ENCODE measurements around the gene ZCCHC14. TPM values are rescaled to one million over a fixed set of nuclear protein-coding genes. Genes with fewer than 3 reads are reported as not detected.
A peak's percentile ranks its signal among the peaks of the same experiment; 100 is the strongest.
"Not testable (repeated sequence)": the region's sequence is repeated elsewhere in the genome, so short reads cannot be mapped to it uniquely, and the experiment has no call there.

Gene ZCCHC14
- total RNA-seq, 2 donors from 2014 or later: 18.9 to 54.4 TPM

- H3K9me3 ChIP-seq: no peaks in the 10 kb centered on the region
- TF ChIP-seq POLR2A (IDR thresholded peaks at IDR 0.05): no peak
- TF ChIP-seq, protein P1, sequence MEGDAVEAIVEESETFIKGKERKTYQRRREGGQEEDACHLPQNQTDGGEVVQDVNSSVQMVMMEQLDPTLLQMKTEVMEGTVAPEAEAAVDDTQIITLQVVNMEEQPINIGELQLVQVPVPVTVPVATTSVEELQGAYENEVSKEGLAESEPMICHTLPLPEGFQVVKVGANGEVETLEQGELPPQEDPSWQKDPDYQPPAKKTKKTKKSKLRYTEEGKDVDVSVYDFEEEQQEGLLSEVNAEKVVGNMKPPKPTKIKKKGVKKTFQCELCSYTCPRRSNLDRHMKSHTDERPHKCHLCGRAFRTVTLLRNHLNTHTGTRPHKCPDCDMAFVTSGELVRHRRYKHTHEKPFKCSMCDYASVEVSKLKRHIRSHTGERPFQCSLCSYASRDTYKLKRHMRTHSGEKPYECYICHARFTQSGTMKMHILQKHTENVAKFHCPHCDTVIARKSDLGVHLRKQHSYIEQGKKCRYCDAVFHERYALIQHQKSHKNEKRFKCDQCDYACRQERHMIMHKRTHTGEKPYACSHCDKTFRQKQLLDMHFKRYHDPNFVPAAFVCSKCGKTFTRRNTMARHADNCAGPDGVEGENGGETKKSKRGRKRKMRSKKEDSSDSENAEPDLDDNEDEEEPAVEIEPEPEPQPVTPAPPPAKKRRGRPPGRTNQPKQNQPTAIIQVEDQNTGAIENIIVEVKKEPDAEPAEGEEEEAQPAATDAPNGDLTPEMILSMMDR (IDR thresholded peaks at IDR 0.05): no peak
- peak; percentile 59 to 68 (median 61) for DNase-seq
- WGBS, 2 donors: 6 to 90% methylated on average over 2 to 43 of the region's 44 CpGs
- intact Hi-C loops (cut with DNase I): no loop called here
- peak overlapping the region in 1 of 2 donors; percentile 41 for H3K4me3 ChIP-seq
- peaks cover 68% of the 10 kb centered on the region for H3K4me1 ChIP-seq
- H3K27ac ChIP-seq: peak overlapping the region; percentile 95 to 99 (median 97)
- peak; percentile 1 for ATAC-seq
- no peaks in the 10 kb centered on the region for H3K27me3 ChIP-seq
- no peaks in the 10 kb centered on the region for H3K36me3 ChIP-seq (replicated peaks in 1 of 2; ENCODE audit: insufficient read depth in 1 of 2, low read depth in 2 of 2)
Measured at GRCh38 chr16:87391324-87391949, 101.4 kb downstream of the ZCCHC14 start.

- no peak for DNase-seq
- H3K4me1 ChIP-seq: peaks cover 68% of the 10 kb centered on the region
Measured at GRCh38 chr16:87390641-87391323, 102.0 kb downstream of the ZCCHC14 start.

GRCh38 chr16:87389914-87390313, 102.9 kb downstream of the ZCCHC14 start:
- DNase-seq; H3K36me3 ChIP-seq (replicated peaks in 1 of 2; ENCODE audit: insufficient read depth in 1 of 2, low read depth in 2 of 2); H3K4me3 ChIP-seq; ATAC-seq; H3K9me3 ChIP-seq; H3K27me3 ChIP-seq; intact Hi-C loops (cut with DNase I): not testable (repeated sequence)
- H3K4me1 ChIP-seq: peaks cover 63% of the 10 kb centered on the region
- WGBS, 2 donors: 86 to 96% methylated on average over 9 of the region's 9 CpGs
- H3K27ac ChIP-seq: peak overlapping the region in 3 of 4 donors; percentile 95 to 97 (median 96)

More at GRCh38 chr16:87390641-87391323, 102.0 kb downstream of the ZCCHC14 start:
- no peak for ATAC-seq
- intact Hi-C loops (cut with DNase I): no loop called here
- peak overlapping the region; percentile 95 to 99 (median 97) for H3K27ac ChIP-seq
- H3K36me3 ChIP-seq (replicated peaks in 1 of 2; ENCODE audit: insufficient read depth in 1 of 2, low read depth in 2 of 2): no peaks in the 10 kb centered on the region
- TF ChIP-seq, protein P1 (IDR thresholded peaks at IDR 0.05): no peak
- no peak for TF ChIP-seq POLR2A (IDR thresholded peaks at IDR 0.05)
- H3K27me3 ChIP-seq: no peaks in the 10 kb centered on the region
- no peak overlapping the region for H3K4me3 ChIP-seq
- WGBS, 2 donors: 94 to 98% methylated on average over 19 to 24 of the region's 24 CpGs
- no peaks in the 10 kb centered on the region for H3K9me3 ChIP-seq

DNA sequence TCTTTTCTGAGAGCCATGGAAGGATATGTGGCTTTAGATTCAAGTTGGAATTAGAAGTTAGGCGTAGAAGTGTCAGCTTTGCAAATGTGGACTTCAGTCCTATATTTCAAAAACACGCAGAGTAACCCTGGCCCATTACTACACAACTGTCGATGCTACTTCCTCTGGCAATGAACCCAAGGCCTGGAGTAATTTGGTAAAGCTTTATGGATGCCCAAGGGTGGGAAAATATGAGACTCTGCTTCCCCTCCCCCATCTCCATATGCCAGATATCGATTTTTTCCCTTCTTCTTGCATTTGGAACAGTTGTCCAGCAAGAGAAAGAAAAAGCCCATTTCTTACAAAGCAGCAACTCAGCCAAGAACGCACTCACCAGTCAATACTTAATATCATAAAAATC, 103.6 kb downstream of the ZCCHC14 start:
- DNase-seq: peak in 2 of 4 donors; percentile 45 to 66

GRCh38 chr16:87388818-87389134, 104.0 kb downstream of the ZCCHC14 start:
- intact Hi-C loops (cut with DNase I): no loop called here
- Histone ChIP-seq H3K4me3 (no peak overlapping the region), H3K27me3 (no peaks in the 10 kb centered on the region), H3K4me1 (peaks cover 63% of the 10 kb centered on the region), H3K36me3 (replicated peaks in 1 of 2; ENCODE audit: insufficient read depth in 1 of 2, low read depth in 2 of 2) (no peaks in the 10 kb centered on the region), H3K9me3 (no peaks in the 10 kb centered on the region), H3K27ac (peak overlapping the region; percentile 88 to 97 (median 96))
- no peak for TF ChIP-seq POLR2A (IDR thresholded peaks at IDR 0.05)
- TF ChIP-seq, protein P1 (IDR thresholded peaks at IDR 0.05): no peak
- WGBS, 2 donors: 2 to 6% methylated on average over 1 of the region's 1 CpG
- ATAC-seq: no peak
- DNase-seq: no peak

More for the DNA sequence above, 103.6 kb downstream of the ZCCHC14 start:
- H3K9me3 ChIP-seq: no peaks in the 10 kb centered on the region
- H3K27me3 ChIP-seq: no peaks in the 10 kb centered on the region
- peaks cover 63% of the 10 kb centered on the region for H3K4me1 ChIP-seq
- WGBS, 2 donors: 32 to 33% methylated on average over 5 of the region's 5 CpGs
- H3K27ac ChIP-seq: peak overlapping the region; percentile 3 to 97 (median 96)
- no peaks in the 10 kb centered on the region for H3K36me3 ChIP-seq (replicated peaks in 1 of 2; ENCODE audit: insufficient read depth in 1 of 2, low read depth in 2 of 2)
- ATAC-seq: no peak
- intact Hi-C loops (cut with DNase I): no loop called here
- peak in 1 of 3 donors; percentile 48 for TF ChIP-seq POLR2A (IDR thresholded peaks at IDR 0.05)
- TF ChIP-seq, protein P1 (IDR thresholded peaks at IDR 0.05): no peak
- no peak overlapping the region for H3K4me3 ChIP-seq
